ENCODE measurements around the gene DSTN. TPM values are rescaled to one million over a fixed set of nuclear protein-coding genes. Genes with fewer than 3 reads are reported as not detected.
A peak's percentile ranks its signal among the peaks of the same experiment; 100 is the strongest.

The DSTN gene
- total RNA-seq, 1 experiment from 2014 or later, result 412 TPM

- intact Hi-C loops (cut with micrococcal nuclease; ENCODE audit: unreplicated experiment) (no loop called here), in situ Hi-C loops (cut with HindIII; ENCODE audit: low pct_unique_long_range_greater_than_20kb, low sequenced_read_pairs) (no loop called here)
- Histone ChIP-seq H3K9me3 (ENCODE audit: control insufficient read depth, insufficient read depth, low read depth, low read length) (no peaks in the 10 kb centered on the region), H3K4me1 (ENCODE audit: control insufficient read depth, insufficient read depth, low read length) (peaks cover 23% of the 10 kb centered on the region), H3K27me3 (ENCODE audit: control insufficient read depth, insufficient read depth, low read length) (no peaks in the 10 kb centered on the region), H3K36me3 (ENCODE audit: control insufficient read depth, insufficient read depth, low read length) (0 out of 2 replicates have a peak, but pooled peaks cover 4% of the 10 kb centered on the region), H3K4me3 (ENCODE audit: low read depth in 2 of 2, low read length in 2 of 2) (no peak overlapping the region), H3K27ac (ENCODE audit: low read length) (no peak overlapping the region)
- CTCF ChIA-PET, result no interaction called here
- no peak for TF ChIP-seq TCF7L2 (IDR thresholded peaks at IDR 0.05; ENCODE audit: low read depth, low read length)
- TF ChIP-seq CTCF (IDR thresholded peaks at IDR 0.05), result peak; percentile 50
- no peak for TF ChIP-seq REST (IDR thresholded peaks at IDR 0.05; ENCODE audit: insufficient read depth in 1 of 2, low read depth in 2 of 2, low read length in 1 of 2)
- TF ChIP-seq SIN3A (IDR thresholded peaks at IDR 0.05; ENCODE audit: borderline replicate concordance, insufficient read depth, low read depth, low read length), result no peak
- BruUV-seq (replicated peaks), result no TSS peak
- no peak for ATAC-seq
- POLR2A ChIA-PET, result no interaction called here
- no peak for DNase-seq (ENCODE audit: low read depth, low spot score)
These were observed 85.4 kb downstream of the DSTN start for GRCh38 chr20:17655286-17655651.

- peaks cover 16% of the 10 kb centered on the region for H3K4me1 ChIP-seq (ENCODE audit: control insufficient read depth, insufficient read depth, low read length)
- intact Hi-C loops (cut with micrococcal nuclease; ENCODE audit: unreplicated experiment), result no loop called here
- POLR2A ChIA-PET, result no interaction called here
- H3K4me3 ChIP-seq (ENCODE audit: low read depth in 2 of 2, low read length in 2 of 2), result no peak overlapping the region
- DNase-seq (ENCODE audit: low read depth, low spot score) (no peak), ATAC-seq (no peak)
- CTCF ChIA-PET, result interaction anchor here (0.5 to 0.6 kb wide), 2 partner anchors 26 to 835 kb away, joined by 3 to 10 read pairs; no protein-coding TSS in a partner anchor
- no peaks in the 10 kb centered on the region for H3K27me3 ChIP-seq (ENCODE audit: control insufficient read depth, insufficient read depth, low read length)
- TF ChIP-seq CTCF (IDR thresholded peaks at IDR 0.05), result no peak
- TF ChIP-seq TCF7L2 (IDR thresholded peaks at IDR 0.05; ENCODE audit: low read depth, low read length), result no peak
- no peak for TF ChIP-seq POLR2AphosphoS5 (IDR thresholded peaks at IDR 0.05; ENCODE audit: low read depth, low read length)
- TF ChIP-seq REST (IDR thresholded peaks at IDR 0.05; ENCODE audit: insufficient read depth in 1 of 2, low read depth in 2 of 2, low read length in 1 of 2), result no peak
- no peak for TF ChIP-seq SIN3A (IDR thresholded peaks at IDR 0.05; ENCODE audit: borderline replicate concordance, insufficient read depth, low read depth, low read length)
- no peaks in the 10 kb centered on the region for H3K9me3 ChIP-seq (ENCODE audit: control insufficient read depth, insufficient read depth, low read depth, low read length)
- BruUV-seq (replicated peaks), result no TSS peak
- H3K36me3 ChIP-seq (ENCODE audit: control insufficient read depth, insufficient read depth, low read length), result 0 out of 2 replicates have a peak, but pooled peaks cover 4% of the 10 kb centered on the region
- no peak overlapping the region for H3K27ac ChIP-seq (ENCODE audit: low read length)
- in situ Hi-C loops (cut with HindIII; ENCODE audit: low pct_unique_long_range_greater_than_20kb, low sequenced_read_pairs), result no loop called here
These were observed 86.1 kb downstream of the DSTN start for GRCh38 chr20:17655865-17656479.

Measured in Panc1 (cell line).